Raji (cell line): ENCODE results near the gene DMD.

Source experiments
- POLR2A ChIP-seq: IDR thresholded peaks from 2 replicates; pipeline ENCODE4 v1.6.1; 2011; ENCODE audit warnings: low read depth, low read length, control low read depth; ENCODE audit not compliant: insufficient read depth

Gene DMD

DNA sequence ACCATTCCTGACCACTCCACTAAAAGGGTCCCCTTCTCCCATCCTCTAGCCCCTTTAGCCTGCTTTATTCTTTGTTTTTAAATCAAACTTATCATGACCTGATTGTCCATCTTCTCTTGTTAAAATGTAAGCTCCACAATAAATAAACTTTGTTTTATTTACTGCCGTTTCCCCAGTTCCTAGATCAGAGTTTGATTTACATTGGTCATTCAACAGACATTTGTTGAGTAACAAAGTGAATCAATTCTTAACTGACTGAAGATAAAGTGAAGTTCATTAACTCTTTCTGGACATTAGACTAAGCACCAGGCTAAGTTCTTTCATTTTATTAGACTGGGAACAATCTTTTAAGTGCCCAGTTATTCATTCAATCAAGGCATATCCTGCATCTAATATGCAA, 1876.4 kb downstream of the DMD start:
- TF ChIP-seq POLR2A, result no peak

DNA sequence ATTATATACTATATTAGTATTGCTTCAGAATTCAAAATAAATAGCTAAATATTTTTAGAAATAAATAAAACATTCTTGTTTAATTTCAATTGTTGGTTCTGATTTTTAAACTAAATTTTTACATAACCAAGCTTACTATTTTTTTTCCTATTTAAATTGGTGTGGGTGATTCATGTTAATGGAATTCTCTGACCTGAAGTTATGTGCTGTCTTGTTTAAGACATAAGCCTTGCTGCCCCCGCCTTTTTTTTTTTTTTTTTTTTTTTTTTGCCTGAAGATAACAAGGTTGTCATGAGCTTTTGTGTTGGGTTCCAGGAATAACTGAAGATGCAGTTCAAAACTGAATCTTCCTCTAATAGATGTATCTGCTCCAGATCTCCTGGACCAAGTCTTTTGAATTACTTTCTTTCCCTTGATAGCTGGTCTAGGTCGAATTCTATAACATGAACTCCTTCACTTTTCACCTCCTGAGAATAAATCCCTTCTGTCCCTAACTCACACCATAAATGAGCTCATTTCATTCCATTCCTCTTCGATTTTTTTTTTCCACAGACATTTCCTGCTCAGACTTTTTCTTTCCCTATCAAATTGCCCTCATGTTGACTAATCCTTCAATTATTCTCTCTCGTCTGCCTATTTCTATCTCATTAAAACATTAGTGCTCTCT, 1878.1 kb downstream of the DMD start:
- TF ChIP-seq POLR2A, result no peak

DNA sequence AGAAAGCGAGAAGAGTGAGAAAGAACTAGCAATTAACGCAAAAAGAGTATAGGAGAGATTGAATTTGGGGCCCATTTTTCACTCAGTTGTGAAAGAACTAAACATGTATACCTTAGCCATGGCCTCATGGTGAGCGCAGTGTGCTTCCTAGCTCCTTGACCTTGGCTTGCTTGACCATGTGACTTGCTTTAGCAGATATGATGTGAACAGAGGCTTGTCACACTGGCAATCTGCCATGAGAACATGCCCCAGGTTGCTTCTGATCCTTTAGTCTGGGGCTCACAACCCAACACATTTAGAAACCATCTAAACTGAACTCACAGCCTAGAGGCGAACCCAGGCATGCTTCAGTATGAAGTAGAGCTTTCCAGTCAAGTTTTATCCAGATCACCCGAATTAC, 1879.4 kb downstream of the DMD start:
- no peak for TF ChIP-seq POLR2A

- TF ChIP-seq POLR2A, result no peak
These were observed 1880.3 kb downstream of the DMD start for GRCh38 chrX:31331015-31331414.

DNA sequence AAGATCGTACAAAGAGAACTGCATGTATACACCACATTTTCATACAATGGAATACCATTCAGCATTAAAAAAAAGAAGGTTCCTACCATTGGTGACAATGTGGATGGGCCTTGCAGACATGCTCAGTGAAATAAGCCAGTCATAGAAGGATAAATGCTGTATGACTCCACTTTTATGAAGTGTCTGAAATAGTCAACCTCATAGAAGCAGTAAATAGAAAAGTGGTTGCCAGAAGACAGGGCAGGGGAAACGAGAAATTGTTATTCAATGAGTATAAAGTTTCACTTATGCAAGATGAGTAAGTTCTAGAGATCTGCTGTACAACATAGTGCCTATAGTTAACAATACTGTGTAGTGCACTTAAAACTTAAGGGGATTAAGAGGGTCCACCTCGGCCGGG, 1882.1 kb downstream of the DMD start:
- TF ChIP-seq POLR2A, result no peak

DNA sequence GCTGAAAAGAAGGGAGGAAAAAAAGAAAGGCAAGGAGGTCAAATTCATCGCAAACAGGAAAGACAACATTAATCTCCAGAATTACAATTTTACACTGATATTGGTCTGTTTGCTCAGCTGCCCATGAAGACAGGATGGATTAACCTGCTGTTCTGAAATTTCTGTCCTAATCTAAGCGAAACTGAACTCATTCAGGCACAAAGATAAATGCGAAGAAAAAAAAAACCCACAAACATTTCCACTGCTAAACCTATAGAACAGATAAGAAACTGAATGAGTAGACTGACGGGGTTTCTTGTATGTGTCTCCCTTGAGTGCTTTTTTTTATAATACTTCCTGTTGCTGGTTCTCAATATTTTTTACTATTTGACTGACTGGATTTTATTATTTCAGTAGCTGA, 1887.7 kb downstream of the DMD start:
- no peak for TF ChIP-seq POLR2A

DNA sequence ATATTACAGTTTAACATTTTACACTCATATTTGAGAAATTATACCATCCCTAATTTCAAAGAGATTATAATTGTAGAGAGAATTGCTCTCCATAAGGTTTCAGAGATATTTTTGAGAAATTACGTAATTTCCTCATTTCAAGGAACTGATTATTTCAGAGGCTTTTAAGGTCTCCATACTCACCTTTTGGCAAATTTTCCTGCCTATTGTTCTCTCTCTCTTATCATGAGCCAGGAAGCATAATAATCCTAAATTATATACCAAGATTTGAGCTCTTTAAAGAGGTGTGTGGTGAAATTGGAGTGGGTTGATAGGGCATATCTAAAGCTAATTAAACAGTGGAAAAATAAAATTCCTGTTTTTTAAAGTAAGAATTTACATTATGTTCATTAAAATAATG, 1890.6 kb downstream of the DMD start:
- no peak for TF ChIP-seq POLR2A

- no peak for TF ChIP-seq POLR2A
These were observed 1891.8 kb downstream of the DMD start for GRCh38 chrX:31319586-31319985.

DNA sequence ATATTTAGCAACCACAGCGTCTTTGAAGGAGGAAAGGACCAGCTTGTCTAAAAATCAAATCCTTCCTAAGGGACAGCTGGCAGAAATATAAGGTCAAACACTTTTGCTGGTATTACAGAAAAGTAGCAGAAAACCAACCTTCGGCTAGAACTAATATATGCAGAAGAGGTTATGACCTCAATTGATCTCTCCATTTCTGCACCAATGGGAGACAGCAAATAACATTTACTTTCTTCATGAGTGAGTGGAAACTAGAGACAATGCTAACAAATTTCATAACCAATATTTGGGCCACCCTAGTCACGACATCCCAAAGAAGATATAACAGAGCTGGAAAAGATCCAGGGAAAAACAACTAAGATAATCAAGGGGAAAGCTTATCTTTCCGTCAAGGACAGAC, 1892.5 kb downstream of the DMD start:
- no peak for TF ChIP-seq POLR2A

DNA sequence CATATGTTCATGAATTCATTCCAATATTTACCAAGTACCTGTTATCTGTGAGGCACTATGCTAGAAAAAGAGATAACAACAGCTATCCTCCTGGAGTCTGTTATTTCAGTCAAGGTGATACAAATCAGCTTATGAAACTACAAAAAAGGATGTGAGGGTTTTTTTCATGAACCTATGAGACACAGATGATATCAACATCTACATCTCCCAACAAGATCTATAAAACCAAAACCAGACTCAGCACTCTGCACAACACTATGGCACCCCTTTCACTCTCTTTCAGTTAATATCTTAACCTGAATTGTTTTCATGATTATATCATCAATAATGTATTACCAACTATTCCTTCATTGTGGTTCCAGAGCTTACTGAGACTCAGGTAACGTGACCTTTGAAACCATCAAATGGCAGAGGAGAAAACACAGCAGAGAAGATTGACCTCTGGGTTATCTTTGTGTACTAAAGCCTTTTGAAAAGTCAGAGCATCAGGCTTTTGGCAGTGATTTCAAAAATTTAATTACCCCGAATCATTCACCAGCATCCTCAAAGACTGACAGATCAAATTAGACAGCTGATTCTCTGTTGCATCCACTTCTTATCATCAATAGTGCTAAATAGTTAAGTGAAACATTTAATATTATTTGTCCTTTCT, 1894.9 kb downstream of the DMD start:
- no peak for TF ChIP-seq POLR2A

DNA sequence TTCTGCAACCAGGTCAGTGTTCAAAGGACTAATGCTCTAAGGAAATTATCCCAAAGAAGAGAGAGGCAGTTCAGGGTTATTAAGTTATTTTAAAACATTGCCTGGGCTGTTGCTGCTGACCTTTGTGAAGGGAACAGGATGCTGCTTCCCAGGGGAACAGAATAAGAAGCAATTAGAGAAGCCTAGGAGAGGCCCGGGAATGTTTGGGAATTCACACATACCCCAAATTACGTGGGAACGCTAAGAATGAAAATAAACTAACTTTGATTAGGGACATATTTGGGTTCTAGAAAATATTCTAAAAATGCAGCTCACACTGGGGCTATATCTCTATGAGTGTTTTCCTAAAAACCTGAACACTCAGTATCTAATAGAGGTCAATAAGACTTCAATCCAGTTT, 1896.4 kb downstream of the DMD start:
- no peak for TF ChIP-seq POLR2A

- TF ChIP-seq POLR2A, result no peak
These were observed 1903.4 kb downstream of the DMD start for GRCh38 chrX:31307952-31308351.

GRCh38 chrX:31302573-31303075, 1908.7 kb downstream of the DMD start:
- TF ChIP-seq POLR2A, result no peak

- TF ChIP-seq POLR2A, result no peak
These were observed 1909.4 kb downstream of the DMD start for GRCh38 chrX:31301941-31302340.

DNA sequence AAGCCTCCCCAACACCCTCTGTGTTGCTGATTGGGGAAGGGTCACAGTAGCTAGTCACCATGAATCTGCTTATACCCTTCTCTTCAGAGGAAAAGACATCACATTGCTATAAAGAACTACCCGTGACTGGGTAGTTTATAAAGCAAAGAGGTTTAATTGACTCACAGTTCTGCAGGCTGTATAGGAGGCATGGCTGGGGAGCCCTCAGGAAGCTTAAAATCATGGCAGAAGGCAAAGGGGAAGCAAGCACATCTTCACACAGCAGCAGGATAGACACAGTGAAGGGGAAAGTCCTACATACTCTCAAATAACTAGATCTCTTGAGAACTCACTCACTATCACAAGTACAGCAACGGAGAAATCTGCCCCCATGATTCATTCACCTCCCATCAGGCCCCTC, 1910.1 kb downstream of the DMD start:
- TF ChIP-seq POLR2A, result no peak

DNA sequence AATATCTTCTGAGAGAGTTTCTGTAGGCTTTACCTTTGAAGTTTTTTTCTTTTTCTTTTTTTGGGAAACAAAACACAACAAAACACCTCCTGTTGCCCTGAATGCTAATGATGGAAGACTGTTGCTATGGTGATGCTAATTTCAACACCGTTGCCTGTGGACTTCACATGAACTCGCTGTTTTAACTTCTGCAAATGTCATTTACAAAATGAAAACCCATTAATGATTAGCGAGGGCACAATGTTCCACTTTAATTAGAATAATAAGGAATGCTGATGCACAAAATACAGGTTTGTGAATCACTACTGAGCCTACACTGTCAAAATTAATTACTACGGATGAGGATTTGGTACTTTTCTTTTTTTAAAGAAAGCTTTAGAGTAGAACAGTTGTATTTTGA, 1912.4 kb downstream of the DMD start:
- no peak for TF ChIP-seq POLR2A

GRCh38 chrX:31297881-31298280, 1913.5 kb downstream of the DMD start:
- no peak for TF ChIP-seq POLR2A

GRCh38 chrX:31294475-31294874, 1916.9 kb downstream of the DMD start:
- TF ChIP-seq POLR2A, result no peak

- no peak for TF ChIP-seq POLR2A
These were observed 1917.9 kb downstream of the DMD start for GRCh38 chrX:31293409-31293808.
